ENCODE results near the gene ACKR2.
"Not testable (repeated sequence)": the region's sequence is repeated elsewhere in the genome, so short reads cannot be mapped to it uniquely, and the experiment has no call there.

ACKR2 gene

DNA sequence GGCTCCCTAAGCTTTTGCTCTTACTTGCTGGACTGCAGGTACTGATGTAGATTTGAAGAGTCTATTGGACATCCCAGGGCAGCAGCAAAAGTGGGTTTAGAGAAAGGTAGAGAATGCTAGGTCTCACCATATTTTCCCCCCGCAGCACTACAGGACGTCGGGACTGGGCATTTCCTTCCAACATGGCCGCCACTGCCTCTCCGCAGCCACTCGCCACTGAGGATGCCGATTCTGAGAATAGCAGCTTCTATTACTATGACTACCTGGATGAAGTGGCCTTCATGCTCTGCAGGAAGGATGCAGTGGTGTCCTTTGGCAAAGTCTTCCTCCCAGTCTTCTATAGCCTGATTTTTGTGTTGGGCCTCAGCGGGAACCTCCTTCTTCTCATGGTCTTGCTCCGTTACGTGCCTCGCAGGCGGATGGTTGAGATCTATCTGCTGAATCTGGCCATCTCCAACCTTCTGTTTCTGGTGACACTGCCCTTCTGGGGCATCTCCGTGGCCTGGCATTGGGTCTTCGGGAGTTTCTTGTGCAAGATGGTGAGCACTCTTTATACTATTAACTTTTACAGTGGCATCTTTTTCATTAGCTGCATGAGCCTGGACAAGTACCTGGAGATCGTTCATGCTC, 55.2 kb downstream of the ACKR2 start:
- no peak for DNase-seq

- peak; percentile 59 for DNase-seq
These were observed 56.0 kb downstream of the ACKR2 start for GRCh38 chr3:42865256-42865655.

GRCh38 chr3:42867138-42867537, 57.9 kb downstream of the ACKR2 start:
- no peak for DNase-seq

- no peak for DNase-seq
These were observed 59.6 kb downstream of the ACKR2 start for GRCh38 chr3:42868841-42869240.

- peak; percentile 57 for DNase-seq
These were observed 62.4 kb downstream of the ACKR2 start for GRCh38 chr3:42871592-42872196.

DNA sequence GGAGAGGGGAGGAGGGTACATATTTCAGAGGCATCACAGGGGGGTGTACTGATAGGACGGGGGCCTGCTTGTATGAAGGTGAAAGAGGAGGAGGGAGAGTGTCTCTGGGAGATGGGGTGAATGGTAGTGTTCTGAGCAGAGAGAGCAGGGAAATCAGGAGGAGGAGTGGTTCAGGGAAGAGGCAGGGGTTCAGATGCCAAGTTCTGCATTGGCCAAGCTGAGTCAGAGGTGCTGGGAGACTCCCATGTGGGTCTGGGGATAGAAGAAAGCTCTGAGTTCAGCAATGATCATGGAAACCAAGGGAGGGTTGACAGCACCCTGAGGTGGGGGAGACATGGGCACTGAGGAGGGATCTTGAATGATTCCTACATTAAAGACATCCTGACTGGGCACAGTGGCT, 63.5 kb downstream of the ACKR2 start:
- DNase-seq = no peak

GRCh38 chr3:42873221-42873982, 64.2 kb downstream of the ACKR2 start:
- DNase-seq = no peak

GRCh38 chr3:42874749-42875148, 65.5 kb downstream of the ACKR2 start:
- no peak for DNase-seq

- no peak for DNase-seq
These were observed 66.3 kb downstream of the ACKR2 start, which contains the start of gene CYP8B1 for GRCh38 chr3:42875325-42876151. TSS of gene CYP8B1 (minus strand) at chr3:42875879. CDS start at chr3:42875816, 63 bp downstream.

DNA sequence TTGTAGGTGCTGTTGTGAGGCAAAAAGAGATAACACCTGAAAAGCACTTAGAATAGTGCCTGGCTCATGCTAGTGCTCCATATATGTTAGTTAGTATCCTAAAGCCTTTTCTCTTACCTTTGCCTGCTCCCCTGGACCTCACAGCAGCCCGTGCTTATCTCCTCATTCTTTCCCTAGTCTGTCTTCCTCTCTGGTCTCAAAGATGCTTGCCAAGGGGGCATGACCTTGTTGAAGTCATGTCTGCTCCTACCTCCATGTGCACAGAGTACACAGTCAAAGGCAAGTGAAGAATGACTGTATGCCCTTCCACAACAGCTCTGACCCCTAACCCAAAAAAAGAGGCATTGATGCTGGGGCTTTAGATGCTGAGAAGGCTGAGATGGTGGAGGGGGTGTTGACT, 67.2 kb downstream of the ACKR2 start:
- DNase-seq = no peak

DNA sequence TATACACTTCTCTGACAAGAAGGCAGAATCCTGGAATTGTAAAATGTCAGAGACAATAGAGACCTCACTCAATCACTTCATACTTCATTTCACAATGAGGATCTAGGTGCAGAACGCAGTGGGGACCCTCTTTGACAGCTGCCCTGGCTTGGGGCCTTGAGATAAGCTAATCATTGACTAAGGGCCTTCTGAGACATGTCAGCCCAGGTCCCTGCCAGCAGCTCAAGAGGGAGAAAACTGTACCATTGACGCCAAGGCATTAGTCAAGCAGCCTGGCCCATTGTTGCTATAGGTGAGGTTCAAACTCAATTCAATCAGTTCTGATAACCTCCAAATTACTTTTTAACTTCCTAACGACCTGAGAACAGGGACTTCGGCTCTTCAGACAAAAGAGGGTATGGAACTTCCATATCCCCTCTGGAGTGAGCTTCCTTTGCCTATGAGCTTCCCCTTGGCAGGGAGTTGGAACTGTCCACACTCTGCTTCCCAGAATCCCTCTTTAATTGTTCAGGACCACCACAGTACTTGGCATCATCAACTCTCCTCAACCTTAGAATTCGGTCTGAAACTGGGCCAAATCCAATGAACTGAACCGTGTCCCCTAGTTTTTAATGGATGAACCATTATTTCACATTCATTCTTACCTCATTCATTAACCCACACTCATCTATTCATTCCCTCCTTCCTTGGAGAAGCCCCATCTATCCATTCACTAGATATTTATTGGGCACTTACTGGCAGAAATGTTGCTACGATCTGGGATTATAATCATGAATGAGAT, 67.9 kb downstream of the ACKR2 start:
- no peak for DNase-seq

DNA sequence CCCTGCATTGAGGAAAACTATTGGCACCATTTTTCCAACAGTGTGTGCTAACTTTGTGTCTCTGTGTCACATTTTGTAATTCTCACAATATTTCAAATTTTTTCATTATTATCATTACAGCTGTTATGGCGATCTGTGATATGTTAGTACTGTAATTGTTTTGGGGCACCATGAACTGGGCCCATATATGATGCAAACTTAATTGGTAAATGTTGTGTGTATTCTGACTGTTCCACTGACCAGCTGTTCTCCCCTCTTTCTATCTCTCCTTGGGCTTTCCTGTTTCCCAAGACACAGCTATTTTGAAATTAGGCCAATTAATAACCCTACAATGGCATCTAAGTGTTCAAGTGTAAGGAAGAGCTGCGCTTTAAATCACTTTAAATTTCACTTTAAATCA, 68.6 kb downstream of the ACKR2 start:
- no peak for DNase-seq

DNA sequence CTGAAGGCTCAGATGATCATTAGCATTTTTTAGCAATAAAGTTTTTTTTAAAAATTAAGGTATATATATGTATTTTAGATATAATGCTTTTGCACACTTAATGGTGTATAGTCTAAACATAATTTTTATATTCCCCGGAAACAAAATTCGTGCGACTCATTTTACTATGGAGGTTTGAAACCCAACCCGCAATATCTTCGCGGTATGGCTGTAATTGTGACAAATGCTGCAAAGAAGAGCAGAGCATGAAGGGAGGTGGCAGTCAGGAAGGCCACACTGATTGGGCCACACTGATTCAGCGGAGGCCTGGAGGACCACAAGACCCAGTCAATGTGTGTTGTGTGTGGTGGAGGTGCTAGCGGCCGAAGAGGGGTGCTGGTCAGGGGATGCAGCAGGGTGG, 70.9 kb downstream of the ACKR2 start:
- DNase-seq = no peak

DNA sequence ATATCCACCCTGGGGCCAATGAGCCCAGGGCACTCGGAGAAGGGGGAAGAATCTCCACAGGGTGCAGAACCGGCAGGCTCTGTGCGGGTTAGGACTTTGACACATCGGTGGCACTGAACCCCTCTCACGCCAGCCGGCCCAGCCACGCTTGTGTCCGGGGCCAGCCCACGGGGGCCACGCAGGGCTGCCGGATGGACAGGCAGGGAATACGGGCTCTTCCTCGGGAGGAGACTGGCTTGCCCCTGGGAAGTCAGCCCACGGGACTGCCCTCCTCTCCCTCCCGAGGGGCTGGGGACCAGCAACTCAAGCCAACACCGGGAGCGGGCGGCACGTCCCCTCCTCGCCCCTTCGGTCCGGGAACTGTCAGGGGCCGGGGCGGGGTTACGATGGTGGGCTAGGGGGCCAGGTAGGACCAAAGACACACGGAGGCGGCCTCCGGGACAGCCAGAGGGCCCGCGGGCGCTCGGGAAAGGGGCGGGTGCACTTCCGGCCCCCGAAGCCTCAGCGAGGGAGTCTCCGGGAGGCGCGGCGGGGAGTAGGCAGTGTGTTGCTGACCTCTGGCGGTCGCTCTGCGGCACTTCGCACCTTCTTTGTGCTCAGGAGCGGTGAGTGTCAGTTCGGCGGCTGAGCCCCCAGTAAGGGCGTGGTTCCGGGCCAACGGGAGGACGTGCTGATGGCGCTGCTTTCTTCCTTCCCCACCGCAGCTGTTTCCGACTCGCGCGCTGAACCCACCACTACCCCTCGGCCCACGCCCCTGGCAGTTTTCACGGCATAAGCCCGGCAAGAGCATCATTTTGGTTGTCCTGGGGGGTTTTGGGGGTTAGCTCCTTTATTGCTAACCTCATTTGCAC, 71.6 kb downstream of the ACKR2 start:
- DNase-seq = peak; percentile 75

DNA sequence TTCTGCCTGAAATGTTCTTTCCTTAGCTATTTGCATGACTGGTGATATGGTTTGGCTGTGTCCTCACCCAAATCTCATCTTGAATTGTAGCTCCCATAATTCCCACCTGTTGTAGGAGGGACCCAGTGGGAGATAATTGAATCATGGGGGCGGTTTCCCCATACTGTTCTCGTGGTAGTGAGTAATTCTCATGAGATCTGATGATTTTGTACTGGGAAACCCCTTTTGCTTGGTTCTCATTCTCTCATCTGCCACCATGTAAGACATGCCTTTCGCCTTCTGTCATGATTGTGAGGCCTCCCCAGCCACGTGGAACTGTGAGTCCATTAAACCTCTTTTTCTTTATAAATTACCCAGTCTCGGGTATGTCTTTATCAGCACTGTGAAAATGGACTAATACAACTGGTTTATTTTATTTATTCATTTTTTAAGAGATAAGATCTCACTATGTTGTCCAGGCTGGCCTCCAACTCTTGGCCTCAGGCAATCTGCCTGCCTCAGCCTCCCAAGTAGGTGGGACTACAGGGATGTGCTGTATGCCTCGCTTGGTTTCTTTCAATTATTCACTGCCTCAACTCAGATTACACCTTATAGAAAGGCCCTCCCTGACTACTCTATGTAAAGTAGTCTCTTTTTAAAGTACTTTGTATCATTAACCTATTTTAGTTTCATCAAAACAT, 74.1 kb downstream of the ACKR2 start:
- not testable (repeated sequence) for DNase-seq

GRCh38 chr3:42884324-42884723, 75.1 kb downstream of the ACKR2 start:
- no peak for DNase-seq

DNA sequence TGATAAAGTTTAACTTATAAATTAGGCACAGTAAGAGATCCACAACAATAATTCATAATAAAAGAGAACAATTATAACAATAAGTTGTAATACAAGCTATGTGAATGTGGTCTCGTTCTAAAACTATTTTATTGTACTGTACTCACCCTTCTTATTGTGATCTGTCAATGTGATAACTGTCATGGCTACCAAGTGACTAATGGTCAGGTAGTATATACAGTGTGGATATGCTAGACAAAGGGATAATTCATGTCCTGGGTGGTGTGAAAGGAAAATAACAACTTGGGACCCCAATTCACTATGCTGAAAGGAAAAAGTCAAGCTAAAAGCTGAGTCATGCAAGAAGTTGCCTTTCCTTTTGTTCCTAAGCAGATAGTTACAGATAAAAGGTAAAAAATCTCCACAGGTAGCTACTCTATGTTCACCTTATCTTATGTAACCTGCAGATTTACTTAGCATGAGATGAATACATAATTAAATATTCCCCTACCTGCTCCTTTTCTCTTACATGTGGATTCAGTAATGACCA, 77.1 kb downstream of the ACKR2 start:
- no peak for DNase-seq

DNA sequence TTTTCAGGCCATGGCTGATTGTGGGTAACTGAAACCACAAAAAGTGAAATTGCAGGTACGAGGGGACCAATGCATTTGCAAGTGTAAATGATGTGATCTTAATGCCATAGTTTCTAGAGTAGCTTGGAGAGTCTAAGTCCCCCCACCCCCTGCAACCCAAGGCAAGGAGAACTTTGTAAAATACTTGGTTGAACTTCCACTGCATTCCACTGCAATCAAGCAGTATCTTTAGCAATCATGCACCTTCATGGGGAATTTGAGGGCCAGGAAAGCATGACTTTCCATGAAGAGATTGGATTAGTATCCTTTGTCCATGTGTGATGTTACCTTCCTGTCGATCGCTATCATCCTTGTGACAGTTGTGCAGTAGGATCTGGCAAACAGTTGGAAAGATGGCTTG, 77.8 kb downstream of the ACKR2 start:
- DNase-seq = no peak

DNA sequence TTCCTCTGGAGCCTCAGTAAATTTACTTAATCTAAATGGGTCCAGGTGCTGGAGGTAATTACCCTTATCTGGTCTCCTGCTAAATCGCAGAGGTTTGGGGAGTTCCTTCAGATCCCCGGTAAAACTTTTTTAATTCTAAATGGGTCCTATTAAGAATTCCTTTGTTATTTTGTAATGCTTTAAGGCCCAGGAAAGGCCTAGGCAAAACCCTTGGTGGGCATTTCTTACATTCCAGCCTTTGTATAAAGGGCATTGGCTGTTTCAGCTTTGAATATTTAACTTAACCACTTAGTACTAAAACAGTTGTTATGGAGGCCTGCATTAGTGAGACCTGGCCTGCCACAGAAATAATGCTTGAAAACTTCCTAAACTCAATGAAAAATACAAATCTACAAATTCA, 81.8 kb downstream of the ACKR2 start:
- DNase-seq = no peak

DNA sequence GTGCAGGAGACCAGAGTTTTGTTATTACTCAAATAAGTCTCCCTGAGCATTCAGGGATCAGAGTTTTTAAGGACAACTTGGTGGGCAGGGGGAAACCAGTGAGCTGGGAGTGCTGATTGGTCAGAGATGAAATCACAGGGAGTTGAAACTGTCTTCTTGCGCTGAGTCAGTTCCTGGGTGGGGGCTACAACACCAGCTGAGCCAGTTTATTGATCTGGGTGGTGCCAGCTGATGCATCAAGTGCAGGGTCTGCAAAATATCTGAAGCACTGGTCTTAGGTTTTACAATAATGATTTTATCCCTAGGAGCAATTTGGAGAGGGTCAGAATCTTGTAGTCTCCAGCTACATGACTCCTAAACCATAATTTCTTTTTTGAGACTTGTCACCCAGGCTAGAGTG, 82.9 kb downstream of the ACKR2 start:
- DNase-seq = no peak

- no peak for DNase-seq
These were observed 83.6 kb downstream of the ACKR2 start for GRCh38 chr3:42892807-42893206.

Data from NCI-H2029 treated with DMSO at 0.1 percent for 48 hours (cell line).